KMS-11 (cell line): ENCODE data around the gene POMP.
"Not testable (repeated sequence)": the region's sequence is repeated elsewhere in the genome, so short reads cannot be mapped to it uniquely, and the experiment has no call there.

Experiments
- H2AFZ ChIP-seq: fragments of 200-600 bp; sonication (generic); 2 replicates; pipeline ENCODE4 v1.6.1; 2016; ENCODE audit warnings: antibody characterized with exemption, mixed run types, low read depth
- H3K27ac ChIP-seq: fragments of 200-600 bp; sonication (generic); 2 replicates; pipeline ENCODE4 v1.6.1; 2016; ENCODE audit warnings: mild to moderate bottlenecking, mixed run types
- H3K27me3 ChIP-seq: fragments of 200-600 bp; sonication (generic); 2 replicates; pipeline ENCODE4 v1.6.1; 2017; ENCODE audit warnings: mild to moderate bottlenecking, low read depth, mixed run types, moderate library complexity; ENCODE audit not compliant: insufficient read depth
- H3K36me3 ChIP-seq: fragments of 200-600 bp; sonication (generic); 2 replicates; pipeline ENCODE4 v1.6.1; 2017; ENCODE audit warnings: mild to moderate bottlenecking, mixed run types; ENCODE audit not compliant: insufficient read depth
- H3K4me1 ChIP-seq: fragments of 200-600 bp; sonication (generic); 2 replicates; pipeline ENCODE4 v1.6.1; 2016; ENCODE audit warnings: mild to moderate bottlenecking, low read depth, mixed run types; ENCODE audit not compliant: poor library complexity, severe bottlenecking
- H3K4me2 ChIP-seq: fragments of 200-600 bp; sonication (generic); 2 replicates; pipeline ENCODE4 v1.7.0; 2016; ENCODE audit warnings: mild to moderate bottlenecking, mixed run types
- H3K4me3 ChIP-seq: fragments of 200-600 bp; sonication (generic); IDR thresholded peaks from 2 replicates; pipeline ENCODE4 v1.6.1; 2017; ENCODE audit warnings: low read depth, low read length, mixed read lengths; ENCODE audit not compliant: insufficient read depth
- H3K79me2 ChIP-seq: fragments of 200-600 bp; sonication (generic); 2 replicates; pipeline ENCODE4 v1.6.1; 2016; ENCODE audit warnings: low read depth, mixed run types; ENCODE audit not compliant: insufficient read depth
- H3K9ac ChIP-seq: fragments of 200-600 bp; sonication (generic); 2 replicates; pipeline ENCODE4 v1.6.1; 2016; ENCODE audit warnings: mild to moderate bottlenecking, mixed run types
- H4K20me1 ChIP-seq: fragments of 200-600 bp; sonication (generic); 2 replicates; pipeline ENCODE4 v1.6.1; 2016; ENCODE audit warnings: mild to moderate bottlenecking, mixed run types; ENCODE audit not compliant: insufficient read depth
- TF ChIP-seq, protein P1 (sequence below): fragments of 200-600 bp; sonication (generic); conservative IDR thresholded peaks from 2 replicates; pipeline ENCODE4 v1.6.1; 2017; ENCODE audit warnings: low read depth, mild to moderate bottlenecking, antibody characterized with exemption, low read length, moderate library complexity, mixed read lengths

Gene POMP

DNA sequence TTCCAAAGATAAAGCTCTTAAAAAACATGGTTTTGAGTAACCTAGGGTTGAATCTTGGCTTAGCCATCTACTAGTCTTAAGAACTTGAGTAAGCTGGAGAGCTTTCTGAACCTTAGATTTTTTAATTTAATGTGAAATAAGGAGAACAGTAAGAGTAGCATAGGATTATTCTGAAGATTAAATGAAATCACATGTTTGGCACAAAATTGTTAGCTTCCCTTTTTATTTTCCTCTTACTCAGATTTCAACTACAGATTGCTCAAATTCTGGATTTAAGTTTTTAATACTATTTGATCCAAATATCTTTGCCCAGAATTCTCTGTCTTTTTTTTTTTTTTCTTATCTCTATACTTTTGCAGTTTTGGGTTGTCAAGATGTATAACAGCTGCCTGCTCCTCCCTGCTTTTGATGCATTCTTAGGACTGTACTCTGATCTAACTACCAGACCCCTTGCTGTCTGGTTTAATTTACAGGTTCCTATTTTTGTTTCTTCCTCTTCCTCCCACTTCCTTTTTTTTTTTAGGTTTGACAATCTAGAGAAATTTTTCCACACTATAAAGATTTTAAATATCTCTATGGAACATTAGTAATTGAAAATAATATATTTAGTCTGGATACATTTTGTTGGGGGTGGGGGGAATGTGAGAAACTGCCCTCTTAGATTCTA lies 12.3 kb downstream of the POMP start:
- TF ChIP-seq, protein P1, sequence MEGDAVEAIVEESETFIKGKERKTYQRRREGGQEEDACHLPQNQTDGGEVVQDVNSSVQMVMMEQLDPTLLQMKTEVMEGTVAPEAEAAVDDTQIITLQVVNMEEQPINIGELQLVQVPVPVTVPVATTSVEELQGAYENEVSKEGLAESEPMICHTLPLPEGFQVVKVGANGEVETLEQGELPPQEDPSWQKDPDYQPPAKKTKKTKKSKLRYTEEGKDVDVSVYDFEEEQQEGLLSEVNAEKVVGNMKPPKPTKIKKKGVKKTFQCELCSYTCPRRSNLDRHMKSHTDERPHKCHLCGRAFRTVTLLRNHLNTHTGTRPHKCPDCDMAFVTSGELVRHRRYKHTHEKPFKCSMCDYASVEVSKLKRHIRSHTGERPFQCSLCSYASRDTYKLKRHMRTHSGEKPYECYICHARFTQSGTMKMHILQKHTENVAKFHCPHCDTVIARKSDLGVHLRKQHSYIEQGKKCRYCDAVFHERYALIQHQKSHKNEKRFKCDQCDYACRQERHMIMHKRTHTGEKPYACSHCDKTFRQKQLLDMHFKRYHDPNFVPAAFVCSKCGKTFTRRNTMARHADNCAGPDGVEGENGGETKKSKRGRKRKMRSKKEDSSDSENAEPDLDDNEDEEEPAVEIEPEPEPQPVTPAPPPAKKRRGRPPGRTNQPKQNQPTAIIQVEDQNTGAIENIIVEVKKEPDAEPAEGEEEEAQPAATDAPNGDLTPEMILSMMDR, result no peak

GRCh38 chr13:28678809-28679208 lies 19.9 kb downstream of the POMP start:
- Histone ChIP-seq H3K4me2 (no peak overlapping the region), H3K79me2 (no peaks in the 10 kb centered on the region), H3K4me3 (no peak overlapping the region), H3K4me1 (no peaks in the 10 kb centered on the region), H4K20me1 (no peaks in the 10 kb centered on the region), H2AFZ (no peak overlapping the region), H3K27me3 (no peaks in the 10 kb centered on the region), H3K9ac (no peak overlapping the region), H3K36me3 (peaks cover 2% of the 10 kb centered on the region; the same call in 1 of the 2 replicates), H3K27ac (no peak overlapping the region)
- TF ChIP-seq, protein P1, result no peak

More for the DNA sequence above, 12.3 kb downstream of the POMP start:
- no peak overlapping the region for H3K4me2 ChIP-seq
- no peaks in the 10 kb centered on the region for H4K20me1 ChIP-seq
- H3K79me2 ChIP-seq, result no peaks in the 10 kb centered on the region
- H3K27me3 ChIP-seq, result no peaks in the 10 kb centered on the region
- no peak overlapping the region for H2AFZ ChIP-seq
- H3K36me3 ChIP-seq, result peaks cover 3% of the 10 kb centered on the region; the same call in 1 of the 2 replicates
- H3K4me1 ChIP-seq, result no peaks in the 10 kb centered on the region
- no peak overlapping the region for H3K4me3 ChIP-seq
- H3K27ac ChIP-seq, result no peak overlapping the region
- H3K9ac ChIP-seq, result no peak overlapping the region

DNA sequence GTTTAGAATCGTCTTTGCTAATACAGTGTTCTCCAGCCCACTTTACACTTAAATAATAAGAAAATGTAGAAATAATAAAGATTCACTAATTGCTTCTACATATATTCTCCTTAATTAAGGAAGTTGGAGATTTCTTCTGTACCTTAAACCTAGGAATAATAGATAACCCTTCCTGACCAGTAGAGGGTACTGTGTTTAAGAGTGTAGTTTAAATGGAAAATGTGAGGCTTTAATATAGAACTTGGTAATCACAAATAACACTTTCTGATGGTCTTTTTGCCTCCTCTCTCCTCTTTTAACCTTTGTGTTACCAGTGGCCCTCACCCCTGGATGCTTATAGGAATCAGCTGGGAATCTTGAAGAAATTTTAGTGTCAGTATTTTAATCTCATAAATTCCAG lies 20.7 kb downstream of the POMP start:
- Histone ChIP-seq H3K27ac (no peak overlapping the region), H2AFZ (no peak overlapping the region), H3K36me3 (peaks cover 2% of the 10 kb centered on the region; the same call in 1 of the 2 replicates), H3K4me3 (no peak overlapping the region), H3K9ac (no peak overlapping the region), H3K4me2 (no peak overlapping the region), H3K27me3 (no peaks in the 10 kb centered on the region), H3K4me1 (no peaks in the 10 kb centered on the region), H4K20me1 (no peaks in the 10 kb centered on the region), H3K79me2 (no peaks in the 10 kb centered on the region)
- TF ChIP-seq, protein P1, result peak; percentile 32; the same call in 1 of the 2 replicates

DNA sequence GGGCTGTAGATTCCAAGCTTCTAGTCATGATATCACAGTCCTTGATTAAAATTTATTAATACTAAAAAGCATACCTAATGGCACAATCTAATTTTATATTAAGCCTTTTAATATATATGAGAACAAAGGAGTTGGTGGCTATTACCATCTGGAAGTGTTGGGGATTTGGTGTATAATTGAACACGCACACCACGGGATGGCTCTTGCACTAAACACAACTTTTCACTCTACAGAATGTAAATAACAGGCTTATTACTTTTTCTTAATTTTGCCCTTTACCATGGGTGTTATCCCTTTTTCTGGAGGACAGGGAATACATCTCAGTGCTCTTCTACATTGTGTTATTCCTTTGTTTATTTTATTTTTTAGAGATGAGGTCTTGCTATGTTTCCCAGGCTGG lies 21.6 kb downstream of the POMP start:
- no peak overlapping the region for H3K9ac ChIP-seq
- TF ChIP-seq, protein P1, result no peak
- H3K27ac ChIP-seq, result no peak overlapping the region

DNA sequence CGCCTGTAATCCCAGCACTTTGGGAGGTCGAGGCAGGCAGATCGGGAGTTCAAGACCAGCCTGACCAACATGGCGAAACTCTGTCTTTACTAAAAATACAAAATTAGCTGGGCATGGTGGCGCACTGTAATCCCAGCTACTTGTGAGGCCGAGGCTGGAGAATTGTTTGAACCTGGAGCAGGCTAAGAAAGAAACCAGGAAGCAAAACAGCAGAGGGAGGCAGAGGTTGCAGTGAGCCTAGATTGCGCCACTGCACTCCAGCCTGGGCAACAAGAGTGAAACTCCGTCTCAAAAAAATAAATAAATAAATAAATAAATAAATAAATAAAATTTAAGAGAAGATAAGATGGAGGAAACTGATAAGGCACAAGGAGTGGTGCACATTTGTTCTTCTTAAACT lies 24.2 kb downstream of the POMP start:
- not testable (repeated sequence) for H3K4me3 ChIP-seq, H3K27ac ChIP-seq, H3K27me3 ChIP-seq, H4K20me1 ChIP-seq, H3K4me2 ChIP-seq, H3K4me1 ChIP-seq, H3K79me2 ChIP-seq, H2AFZ ChIP-seq, H3K9ac ChIP-seq, H3K36me3 ChIP-seq

More for the DNA sequence above, 21.6 kb downstream of the POMP start:
- H3K4me3 ChIP-seq, result no peak overlapping the region
- no peak overlapping the region for H2AFZ ChIP-seq
- H3K4me2 ChIP-seq, result no peak overlapping the region
- H4K20me1 ChIP-seq, result no peaks in the 10 kb centered on the region
- no peaks in the 10 kb centered on the region for H3K4me1 ChIP-seq
- H3K27me3 ChIP-seq, result no peaks in the 10 kb centered on the region
- H3K36me3 ChIP-seq, result peaks cover 2% of the 10 kb centered on the region; the same call in 1 of the 2 replicates
- no peaks in the 10 kb centered on the region for H3K79me2 ChIP-seq
